Tibial artery (tissue), 4 donors: ENCODE results near the gene RFTN2.
"Not testable (repeated sequence)": the region's sequence is repeated elsewhere in the genome, so short reads cannot be mapped to it uniquely, and the experiment has no call there.

Experiments
- DNase-seq, 2 donors: peaks; one replicate each; pipeline ENCODE4 v3.0.0-alpha.2; 2019
- H3K27ac ChIP-seq, 2 donors: fragments of 200-600 bp; sonication (generic) in 1 of 2; 1 replicate in 1 of 2; 2 replicates in 1 of 2; pipeline ENCODE4 v1.5.1; 2018 to 2019; ENCODE audit warnings: mild to moderate bottlenecking in 1 of 2
- H3K27me3 ChIP-seq, 2 donors: fragments of 200-600 bp; sonication (generic) in 1 of 2; one replicate each; pipeline versions ENCODE4 v1.5.1 to v1.6.0; 2016 to 2019
- H3K36me3 ChIP-seq, 3 donors: fragments of 200-600 bp; sonication (generic) in 2 of 3; one replicate each; pipeline ENCODE4 v1.5.1; 2016 to 2019; ENCODE audit warnings: mild to moderate bottlenecking in 2 of 3
- H3K4me1 ChIP-seq, 4 donors: fragments of 200-600 bp; sonication (generic) in 2 of 4; 1 replicate in 3 of 4; 2 replicates in 1 of 4; pipeline ENCODE4 v1.5.1; 2016 to 2019
- H3K4me3 ChIP-seq, 2 donors: fragments of 200-600 bp; sonication (generic) in 1 of 2; 1 replicate in 1 of 2; 2 replicates in 1 of 2; pipeline ENCODE4 v1.5.1; 2018 to 2019; ENCODE audit warnings: mild to moderate bottlenecking in 2 of 2
- H3K9me3 ChIP-seq, 3 donors: fragments of 200-600 bp; sonication (generic) in 1 of 3; one replicate each; pipeline ENCODE4 v1.5.1; 2016 to 2019
- intact Hi-C: fragments of 100-400 bp; cut with DNase I; formaldehyde crosslinking; loops from one replicate; pipeline ENCODE4 v1.15.0; 2023; ENCODE audit warnings: low total_unique reads
- TF ChIP-seq, protein P1 (sequence below), 2 experiments: fragments of 200-600 bp in 1 of 2; fragments of 450-650 bp in 1 of 2; IDR thresholded peaks; one replicate each; pipeline ENCODE4 v1.5.1; 2017 to 2019; ENCODE audit warnings: antibody characterized with exemption in 2 of 2, mild to moderate bottlenecking in 1 of 2, moderate library complexity in 1 of 2

Gene RFTN2

DNA sequence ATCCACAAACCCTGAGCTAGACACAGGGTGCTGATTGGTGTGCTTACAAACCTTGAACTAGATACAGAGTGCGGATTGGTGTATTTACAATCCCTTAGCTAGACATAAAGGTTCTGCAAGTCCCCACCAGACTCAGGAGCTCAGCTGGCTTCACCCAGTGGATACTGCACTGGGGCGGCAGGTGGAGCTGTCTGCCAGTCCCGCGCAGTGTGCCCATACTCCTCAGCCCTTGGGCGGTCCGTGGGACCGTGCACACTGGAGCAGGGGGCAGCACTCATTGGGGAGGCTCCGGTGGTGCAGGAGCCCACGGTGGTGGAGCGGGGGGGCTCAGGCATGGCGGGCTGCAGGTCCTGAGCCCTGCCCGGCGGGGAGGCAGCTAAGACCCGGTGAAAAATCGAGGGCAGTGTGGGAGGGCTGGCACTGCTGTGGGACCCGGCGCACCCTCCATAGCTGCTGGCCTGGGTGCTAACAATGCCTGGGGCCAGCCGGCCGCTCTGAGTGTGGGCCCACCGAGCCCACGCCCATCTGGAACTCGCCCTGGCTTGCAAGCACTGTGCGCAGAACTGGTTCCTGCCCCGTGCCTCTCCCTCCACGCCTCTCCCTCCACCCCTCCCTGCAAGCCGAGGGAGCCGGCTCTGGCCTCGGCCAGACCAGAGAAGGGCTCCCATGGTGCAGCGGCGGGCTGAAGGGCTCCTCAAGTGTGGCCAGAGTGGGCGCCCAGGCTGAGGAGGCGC lies 83.9 kb downstream of the RFTN2 start:
- H3K27ac ChIP-seq: no peak overlapping the region
- H3K4me1 ChIP-seq: no peaks in the 10 kb centered on the region
- no peaks in the 10 kb centered on the region for H3K9me3 ChIP-seq
- DNase-seq: no peak
- intact Hi-C loops: no loop called here
- H3K27me3 ChIP-seq: no peaks in the 10 kb centered on the region
- no peak overlapping the region for H3K4me3 ChIP-seq
- TF ChIP-seq, protein P1, sequence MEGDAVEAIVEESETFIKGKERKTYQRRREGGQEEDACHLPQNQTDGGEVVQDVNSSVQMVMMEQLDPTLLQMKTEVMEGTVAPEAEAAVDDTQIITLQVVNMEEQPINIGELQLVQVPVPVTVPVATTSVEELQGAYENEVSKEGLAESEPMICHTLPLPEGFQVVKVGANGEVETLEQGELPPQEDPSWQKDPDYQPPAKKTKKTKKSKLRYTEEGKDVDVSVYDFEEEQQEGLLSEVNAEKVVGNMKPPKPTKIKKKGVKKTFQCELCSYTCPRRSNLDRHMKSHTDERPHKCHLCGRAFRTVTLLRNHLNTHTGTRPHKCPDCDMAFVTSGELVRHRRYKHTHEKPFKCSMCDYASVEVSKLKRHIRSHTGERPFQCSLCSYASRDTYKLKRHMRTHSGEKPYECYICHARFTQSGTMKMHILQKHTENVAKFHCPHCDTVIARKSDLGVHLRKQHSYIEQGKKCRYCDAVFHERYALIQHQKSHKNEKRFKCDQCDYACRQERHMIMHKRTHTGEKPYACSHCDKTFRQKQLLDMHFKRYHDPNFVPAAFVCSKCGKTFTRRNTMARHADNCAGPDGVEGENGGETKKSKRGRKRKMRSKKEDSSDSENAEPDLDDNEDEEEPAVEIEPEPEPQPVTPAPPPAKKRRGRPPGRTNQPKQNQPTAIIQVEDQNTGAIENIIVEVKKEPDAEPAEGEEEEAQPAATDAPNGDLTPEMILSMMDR (IDR thresholded peaks at IDR 0.05): no peak
- H3K36me3 ChIP-seq: peaks cover 0 to 11% (median 0%) of the 10 kb centered on the region in 3 donors

DNA sequence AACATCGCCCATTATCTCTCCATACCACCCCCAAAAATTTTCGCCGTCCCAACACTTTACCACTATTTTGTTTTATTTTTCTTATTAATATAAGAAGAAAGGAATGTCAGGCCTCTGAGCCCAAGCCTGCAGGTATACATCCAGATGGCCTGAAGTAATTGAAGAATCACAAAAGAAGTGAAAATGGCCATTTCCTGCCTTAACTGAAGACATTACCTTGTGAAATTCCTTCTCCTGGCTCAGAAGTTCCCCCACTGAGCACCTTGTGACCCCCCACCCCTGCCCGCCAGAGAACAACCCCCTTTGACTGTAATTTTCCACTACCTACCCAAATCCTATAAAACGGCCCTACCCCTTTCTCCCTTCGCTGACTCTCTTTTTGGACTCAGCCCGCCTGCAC lies 88.1 kb downstream of the RFTN2 start:
- DNase-seq, H3K4me3 ChIP-seq, H3K9me3 ChIP-seq, H3K27ac ChIP-seq, intact Hi-C loops, H3K27me3 ChIP-seq, H3K4me1 ChIP-seq: not testable (repeated sequence)
- H3K36me3 ChIP-seq: peaks cover 0 to 11% (median 0%) of the 10 kb centered on the region in 3 donors

DNA sequence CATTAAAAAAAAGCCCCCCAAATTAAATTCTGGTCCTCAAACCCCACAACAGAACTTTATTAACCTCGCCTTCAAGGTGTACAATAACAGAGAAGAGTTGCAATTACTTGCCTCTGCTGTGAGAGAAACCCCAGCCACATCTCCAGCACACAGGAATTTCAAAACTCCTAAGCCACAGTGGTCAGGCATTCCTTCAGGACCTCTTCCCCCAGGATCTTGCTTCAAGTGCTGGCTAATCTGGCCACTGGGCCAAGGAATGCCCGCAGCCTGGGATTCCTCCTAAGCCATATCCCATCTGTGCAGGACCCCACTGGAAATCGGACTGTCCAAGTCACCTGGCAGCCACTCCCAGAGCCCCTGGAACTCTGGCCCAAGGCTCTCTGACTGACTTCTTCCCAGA lies 95.2 kb downstream of the RFTN2 start:
- DNase-seq, H3K36me3 ChIP-seq, H3K27me3 ChIP-seq, H3K9me3 ChIP-seq, H3K27ac ChIP-seq, intact Hi-C loops, H3K4me3 ChIP-seq: not testable (repeated sequence)
- H3K4me1 ChIP-seq: peaks cover 0 to 21% (median 3%) of the 10 kb centered on the region in 4 donors

DNA sequence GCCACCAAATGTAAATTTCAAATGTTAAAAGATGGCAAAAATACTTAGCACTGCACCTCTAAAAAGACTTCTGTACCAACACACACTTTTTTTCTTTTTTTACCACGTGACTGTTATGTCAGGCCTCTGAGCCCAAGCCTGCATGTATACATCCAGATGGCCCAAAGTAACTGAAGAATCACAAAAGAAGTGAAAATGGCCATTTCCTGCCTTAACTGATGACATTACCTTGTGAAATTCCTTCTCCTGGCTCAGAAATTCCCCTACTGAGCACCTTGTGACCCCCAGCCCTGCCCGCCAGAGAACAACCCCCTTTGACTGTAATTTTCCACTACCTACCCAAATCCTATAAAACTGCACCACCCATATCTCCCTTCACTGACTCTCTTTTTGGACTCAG lies 97.1 kb downstream of the RFTN2 start:
- DNase-seq, H3K9me3 ChIP-seq, intact Hi-C loops, H3K27me3 ChIP-seq, H3K27ac ChIP-seq, H3K36me3 ChIP-seq, H3K4me3 ChIP-seq: not testable (repeated sequence)
- H3K4me1 ChIP-seq: peaks cover 0 to 21% (median 3%) of the 10 kb centered on the region in 4 donors

DNA sequence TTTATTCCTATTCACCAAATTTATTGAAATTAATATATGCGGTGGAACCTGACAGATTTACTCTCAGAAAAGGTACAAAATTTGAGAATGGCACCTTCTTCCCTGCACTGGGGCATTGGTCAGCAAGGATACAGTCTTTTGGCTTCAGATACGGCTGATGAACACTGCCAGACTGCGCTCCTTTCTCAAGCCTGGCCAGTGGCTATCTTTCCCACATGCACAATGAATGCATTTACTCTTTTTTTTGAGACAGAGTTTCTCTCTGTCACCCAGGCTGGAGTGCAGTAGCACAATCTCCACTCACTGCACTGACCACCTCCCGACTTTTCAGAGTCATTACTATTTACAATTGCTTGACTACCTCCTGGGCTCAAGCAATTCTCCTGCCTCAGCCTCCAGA lies 97.9 kb downstream of the RFTN2 start:
- TF ChIP-seq, protein P1 (IDR thresholded peaks at IDR 0.05): no peak
- peaks cover 0 to 6% (median 0%) of the 10 kb centered on the region in 3 donors for H3K36me3 ChIP-seq
- DNase-seq: no peak
- H3K27ac ChIP-seq: no peak overlapping the region
- H3K4me1 ChIP-seq: peaks cover 0 to 21% (median 3%) of the 10 kb centered on the region in 4 donors
- H3K9me3 ChIP-seq: peaks cover 0 to 7% (median 0%) of the 10 kb centered on the region in 3 donors
- no peak overlapping the region for H3K4me3 ChIP-seq
- no peaks in the 10 kb centered on the region for H3K27me3 ChIP-seq
- intact Hi-C loops: no loop called here

DNA sequence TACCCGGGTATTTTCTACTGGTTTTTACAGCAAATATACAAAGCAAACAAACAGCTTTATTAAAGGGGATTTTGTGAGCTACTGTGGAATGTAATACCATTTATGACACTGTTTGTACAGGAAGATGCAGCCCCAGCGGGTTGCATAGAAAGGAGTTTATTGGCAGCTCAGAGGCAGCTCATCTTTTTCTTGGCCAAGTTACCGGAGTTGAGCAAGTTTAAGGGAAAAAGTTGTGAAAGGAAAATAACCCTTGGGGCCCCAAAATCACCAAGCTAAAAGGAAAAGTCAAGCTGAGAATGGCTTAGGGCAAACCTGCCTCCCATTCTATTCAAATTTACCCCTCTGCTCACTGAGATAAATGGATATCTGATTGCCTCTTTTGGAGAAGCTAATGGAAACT lies 98.8 kb downstream of the RFTN2 start:
- Histone ChIP-seq H3K36me3 (peaks cover 0 to 6% (median 0%) of the 10 kb centered on the region in 3 donors), H3K27ac (peak overlapping the region in 1 of 2 donors; percentile 11), H3K4me3 (no peak overlapping the region), H3K4me1 (peaks cover 0 to 21% (median 3%) of the 10 kb centered on the region in 4 donors), H3K9me3 (peaks cover 0 to 7% (median 0%) of the 10 kb centered on the region in 3 donors), H3K27me3 (no peaks in the 10 kb centered on the region)
- TF ChIP-seq, protein P1 (IDR thresholded peaks at IDR 0.05): no peak
- peak in 1 of 2 donors; percentile 63 for DNase-seq
- intact Hi-C loops: no loop called here

DNA sequence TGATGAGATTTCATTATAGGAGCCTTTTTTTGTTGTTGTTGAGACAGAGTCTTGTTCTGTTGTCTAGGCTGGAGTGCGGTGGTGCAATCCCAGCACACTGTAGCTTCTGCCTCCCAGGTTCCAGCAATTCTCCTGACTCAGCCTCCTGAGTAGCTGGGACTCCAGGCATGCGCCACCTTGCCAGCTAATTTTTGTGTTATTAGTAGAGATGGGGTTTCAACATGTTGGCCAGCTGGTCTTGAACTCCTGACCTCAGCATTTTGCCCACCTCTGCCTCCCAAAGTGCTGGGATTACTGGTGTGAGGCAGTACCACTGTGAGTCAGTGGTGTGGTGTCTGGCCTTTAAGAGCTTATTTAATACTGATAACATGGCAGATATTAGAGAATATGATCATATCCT lies 99.4 kb downstream of the RFTN2 start:
- DNase-seq: peak; percentile 66 to 69
- TF ChIP-seq, protein P1 (IDR thresholded peaks at IDR 0.05): no peak
- H3K36me3 ChIP-seq: peaks cover 0 to 6% (median 0%) of the 10 kb centered on the region in 3 donors
- no peak overlapping the region for H3K27ac ChIP-seq
- peaks cover 0 to 21% (median 3%) of the 10 kb centered on the region in 4 donors for H3K4me1 ChIP-seq
- no peaks in the 10 kb centered on the region for H3K27me3 ChIP-seq
- peaks cover 0 to 7% (median 0%) of the 10 kb centered on the region in 3 donors for H3K9me3 ChIP-seq
- no peak overlapping the region for H3K4me3 ChIP-seq
- intact Hi-C loops: no loop called here
